Calu3 (cell line): ENCODE measurements around the gene HEMK1. TPM values are rescaled to one million over a fixed set of nuclear protein-coding genes. Genes with fewer than 3 reads are reported as not detected.

Experiments
- BruUV-seq: library from RNA; stranded (reverse); fragments of 400-500 nt; replicated peaks from 2 replicates; lab custom pipeline; 2021; lab: Mats Ljungman, UMichigan
- CTCF ChIA-PET: fragments of 300-600 bp; sonication (Branson Sonifier 250); formaldehyde crosslinking; loops from one replicate; lab custom pipeline; 2022; ENCODE audit warnings: antibody characterized with exemption; lab: Charles Lee
- DNase-seq: peaks from one replicate; pipeline ENCODE4 v3.0.0; 2022
- H3K27ac Mint-ChIP-seq: one replicate; pipeline ENCODE4 v1.8.0; 2022; ENCODE audit warnings: mixed read lengths; ENCODE audit not compliant: unreplicated experiment
- H3K27me3 Mint-ChIP-seq: one replicate; pipeline ENCODE4 v1.8.0; 2022; ENCODE audit warnings: mixed read lengths; ENCODE audit not compliant: unreplicated experiment
- H3K36me3 Mint-ChIP-seq: one replicate; pipeline ENCODE4 v1.8.0; 2022; ENCODE audit warnings: mild to moderate bottlenecking, moderate library complexity, mixed read lengths; ENCODE audit not compliant: insufficient read depth, unreplicated experiment
- H3K4me1 Mint-ChIP-seq: one replicate; pipeline ENCODE4 v1.8.0; 2022; ENCODE audit warnings: mild to moderate bottlenecking, low read depth, mixed read lengths; ENCODE audit not compliant: unreplicated experiment
- H3K4me3 Mint-ChIP-seq: one replicate; pipeline ENCODE4 v1.8.0; 2022; ENCODE audit warnings: mild to moderate bottlenecking, low read depth, moderate library complexity, mixed read lengths; ENCODE audit not compliant: unreplicated experiment
- H3K9me3 Mint-ChIP-seq: one replicate; pipeline ENCODE4 v1.8.0; 2022; ENCODE audit warnings: low read depth, mixed read lengths; ENCODE audit not compliant: unreplicated experiment
- intact Hi-C: fragments of 100-400 bp; cut with micrococcal nuclease; formaldehyde crosslinking; loops from one replicate; pipeline ENCODE4 v1.10.0; 2022; ENCODE audit not compliant: unreplicated experiment
- total RNA-seq: library from RNA; stranded (reverse); gene quantifications from 2 replicates; pipeline ENCODE4 v1.2.3, GENCODE V29; 2022
- TF ChIP-seq, protein P1 (sequence below): fragments of 200-600 bp; IDR thresholded peaks from one replicate; pipeline ENCODE4 v1.8.0; 2022; ENCODE audit warnings: antibody characterized with exemption; ENCODE audit not compliant: unreplicated experiment

The HEMK1 gene
- total RNA-seq, 1 experiment from 2014 or later: 20.0 TPM

DNA sequence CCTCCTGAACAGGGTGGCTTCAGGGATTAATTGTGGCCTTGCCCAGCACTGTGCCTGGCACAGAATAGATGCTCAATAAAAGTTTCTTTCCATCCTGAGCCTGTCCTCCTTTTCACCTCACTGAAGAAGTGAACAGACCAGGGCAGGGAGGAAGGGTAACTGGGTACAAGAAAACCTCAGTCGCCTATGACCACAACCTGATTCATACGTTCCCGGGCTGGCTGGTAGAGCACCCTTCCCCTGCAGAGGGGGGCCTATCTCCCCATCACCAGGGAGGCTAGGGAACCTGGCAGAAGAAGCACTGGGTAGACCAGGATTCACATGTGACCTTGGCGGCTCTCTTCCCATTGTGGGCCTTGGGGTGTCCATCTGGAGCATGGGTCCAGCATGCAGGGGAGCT lies 38.1 kb upstream of the HEMK1 start:
- intact Hi-C loops: no loop called here
- no peak overlapping the region for H3K4me3 Mint-ChIP-seq
- CTCF ChIA-PET: no interaction called here

DNA sequence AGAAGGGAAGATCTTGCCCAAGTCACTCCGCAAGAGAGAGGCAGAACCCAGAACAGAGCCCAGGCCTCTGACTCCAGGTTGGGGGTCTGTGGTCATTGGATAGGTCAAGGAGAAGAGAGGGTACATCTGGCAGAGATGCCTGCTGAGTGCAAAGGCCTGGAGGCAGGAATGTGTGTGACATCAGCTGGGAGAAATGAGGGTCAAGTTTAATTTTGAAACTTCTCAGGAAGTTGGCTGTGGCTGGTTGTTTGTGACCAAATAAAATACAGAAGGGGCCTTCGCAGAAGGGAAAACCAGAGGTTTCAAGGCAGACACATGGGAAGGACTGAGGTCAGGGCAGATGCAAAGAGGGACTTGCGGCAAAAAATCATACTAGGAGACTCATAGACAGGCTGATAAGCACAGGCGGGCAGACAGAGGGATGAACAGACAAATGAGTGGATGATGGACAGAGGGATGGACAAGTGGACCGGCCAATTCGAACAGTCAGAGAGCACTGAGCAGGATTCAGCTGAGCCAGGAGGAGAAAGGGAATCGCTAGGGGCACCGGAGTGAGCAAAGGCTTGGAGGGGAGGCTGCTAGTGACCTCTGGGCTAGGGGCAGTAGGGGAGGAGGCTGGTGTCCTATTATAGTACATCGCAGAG lies 37.1 kb upstream of the HEMK1 start:
- no peaks in the 10 kb centered on the region for H3K36me3 Mint-ChIP-seq
- no peak overlapping the region for H3K4me3 Mint-ChIP-seq
- H3K27me3 Mint-ChIP-seq: peaks cover 91% of the 10 kb centered on the region
- TF ChIP-seq, protein P1, sequence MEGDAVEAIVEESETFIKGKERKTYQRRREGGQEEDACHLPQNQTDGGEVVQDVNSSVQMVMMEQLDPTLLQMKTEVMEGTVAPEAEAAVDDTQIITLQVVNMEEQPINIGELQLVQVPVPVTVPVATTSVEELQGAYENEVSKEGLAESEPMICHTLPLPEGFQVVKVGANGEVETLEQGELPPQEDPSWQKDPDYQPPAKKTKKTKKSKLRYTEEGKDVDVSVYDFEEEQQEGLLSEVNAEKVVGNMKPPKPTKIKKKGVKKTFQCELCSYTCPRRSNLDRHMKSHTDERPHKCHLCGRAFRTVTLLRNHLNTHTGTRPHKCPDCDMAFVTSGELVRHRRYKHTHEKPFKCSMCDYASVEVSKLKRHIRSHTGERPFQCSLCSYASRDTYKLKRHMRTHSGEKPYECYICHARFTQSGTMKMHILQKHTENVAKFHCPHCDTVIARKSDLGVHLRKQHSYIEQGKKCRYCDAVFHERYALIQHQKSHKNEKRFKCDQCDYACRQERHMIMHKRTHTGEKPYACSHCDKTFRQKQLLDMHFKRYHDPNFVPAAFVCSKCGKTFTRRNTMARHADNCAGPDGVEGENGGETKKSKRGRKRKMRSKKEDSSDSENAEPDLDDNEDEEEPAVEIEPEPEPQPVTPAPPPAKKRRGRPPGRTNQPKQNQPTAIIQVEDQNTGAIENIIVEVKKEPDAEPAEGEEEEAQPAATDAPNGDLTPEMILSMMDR: no peak
- intact Hi-C loops: no loop called here
- no peaks in the 10 kb centered on the region for H3K9me3 Mint-ChIP-seq
- DNase-seq: no peak
- H3K4me1 Mint-ChIP-seq: no peaks in the 10 kb centered on the region
- H3K27ac Mint-ChIP-seq: no peak overlapping the region
- no TSS peak for BruUV-seq
- CTCF ChIA-PET: no interaction called here

More for the DNA sequence above, 38.1 kb upstream of the HEMK1 start:
- no peaks in the 10 kb centered on the region for H3K36me3 Mint-ChIP-seq
- no peaks in the 10 kb centered on the region for H3K4me1 Mint-ChIP-seq
- no TSS peak for BruUV-seq
- TF ChIP-seq, protein P1: no peak
- DNase-seq: no peak
- peaks cover 91% of the 10 kb centered on the region for H3K27me3 Mint-ChIP-seq
- H3K27ac Mint-ChIP-seq: no peak overlapping the region
- H3K9me3 Mint-ChIP-seq: no peaks in the 10 kb centered on the region

DNA sequence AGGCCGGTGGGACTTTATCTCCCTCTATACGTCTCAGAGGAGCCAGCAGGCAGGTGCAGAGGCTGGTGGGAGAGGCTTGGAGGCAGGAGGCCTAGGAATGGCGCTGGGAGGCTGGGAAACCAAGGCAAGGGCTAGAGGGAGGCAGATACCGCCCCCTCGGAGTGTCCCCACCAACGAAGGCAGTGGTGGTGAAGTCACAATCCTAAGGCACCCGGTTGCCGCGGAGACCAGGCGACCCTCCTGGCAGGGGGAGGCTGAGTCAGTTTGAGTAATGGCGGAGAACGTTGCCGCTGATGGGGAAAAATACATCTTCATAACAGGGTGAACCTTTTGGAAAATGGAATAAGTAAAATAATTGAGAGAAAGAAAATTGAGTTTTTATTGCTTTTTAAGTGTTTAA lies 36.0 kb upstream of the HEMK1 start:
- Mint-ChIP-seq H3K4me1 (no peaks in the 10 kb centered on the region), H3K9me3 (no peaks in the 10 kb centered on the region), H3K4me3 (no peak overlapping the region), H3K27ac (no peak overlapping the region), H3K36me3 (no peaks in the 10 kb centered on the region), H3K27me3 (peaks cover 91% of the 10 kb centered on the region)
- CTCF ChIA-PET: no interaction called here
- no peak for DNase-seq
- no TSS peak for BruUV-seq
- TF ChIP-seq, protein P1: no peak
- intact Hi-C loops: no loop called here

DNA sequence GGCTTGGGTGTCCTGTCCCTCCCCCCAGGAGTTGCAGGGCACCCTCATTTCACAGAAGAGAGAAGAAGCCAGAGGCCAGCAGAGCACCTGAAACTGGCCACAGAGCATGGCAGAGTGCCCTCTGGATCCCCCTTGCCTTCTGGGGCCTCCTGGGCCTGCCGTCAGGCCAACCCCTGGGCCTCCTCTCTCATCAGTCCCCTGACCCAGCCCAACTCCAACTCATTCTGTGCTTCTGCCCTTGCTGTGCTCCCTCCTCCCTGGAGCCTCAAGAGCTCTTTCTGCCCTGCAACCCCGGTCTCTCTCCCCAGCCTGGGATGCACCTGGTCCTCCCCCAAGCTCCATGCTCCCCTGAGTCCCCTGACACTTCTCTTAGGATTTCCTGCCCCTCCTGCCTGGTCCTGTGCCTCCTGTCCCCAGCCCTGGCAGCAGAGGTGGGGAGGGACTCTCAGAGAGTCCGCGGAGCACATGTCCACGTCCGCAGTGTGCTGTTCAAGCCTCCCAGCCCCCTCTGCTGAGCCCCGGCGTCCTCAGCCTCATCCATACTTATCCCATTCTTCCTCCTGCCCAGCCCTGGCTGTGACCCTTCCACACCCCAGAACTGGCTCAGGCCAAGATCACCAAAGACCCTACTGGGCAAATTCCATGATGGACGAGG lies 35.4 kb upstream of the HEMK1 start:
- CTCF ChIA-PET: no interaction called here
- Mint-ChIP-seq H3K36me3 (no peaks in the 10 kb centered on the region), H3K4me3 (no peak overlapping the region), H3K4me1 (no peaks in the 10 kb centered on the region), H3K9me3 (no peaks in the 10 kb centered on the region), H3K27ac (no peak overlapping the region), H3K27me3 (peaks cover 91% of the 10 kb centered on the region)
- TF ChIP-seq, protein P1: no peak
- DNase-seq: no peak
- BruUV-seq: no TSS peak
- intact Hi-C loops: no loop called here
